OCI-LY3 (cell line): Measurements from ENCODE around the gene LTBP1.

Source experiments
- H2AFZ ChIP-seq: fragments of 200-600, 300-600 bp; shearing (Covaris generic); 2 replicates; pipeline ENCODE4 v1.6.0; 2014; ENCODE audit warnings: antibody characterized with exemption, low read depth, low read length
- H3K27ac ChIP-seq: fragments of 200-600, 300-600 bp; sonication (generic); 2 replicates; pipeline ENCODE4 v1.5.1; 2014; ENCODE audit warnings: mild to moderate bottlenecking, low read length, moderate library complexity, mixed read lengths
- H3K27me3 ChIP-seq: fragments of 200-600, 300-600 bp; sonication (generic); 2 replicates; pipeline ENCODE4 v1.6.1; 2014; ENCODE audit warnings: low read depth, low read length, mixed read lengths
- H3K36me3 ChIP-seq: fragments of 200-600, 300-600 bp; sonication (generic); replicated peaks from 2 replicates; pipeline ENCODE3; 2014; ENCODE audit warnings: low read depth, low read length, mixed read lengths
- H3K4me1 ChIP-seq: fragments of 300-600, 200-600 bp; sonication (generic); 2 replicates; pipeline ENCODE4 v1.6.1; 2014; ENCODE audit warnings: low read length, mixed read lengths
- H3K4me2 ChIP-seq: fragments of 200-600, 300-600 bp; sonication (generic); 2 replicates; pipeline ENCODE4 v1.6.1; 2014; ENCODE audit warnings: low read length, mixed read lengths
- H3K4me3 ChIP-seq: fragments of 300-600, 200-600 bp; sonication (generic); 2 replicates; pipeline ENCODE4 v1.5.1; 2014; ENCODE audit warnings: antibody characterized with exemption, mild to moderate bottlenecking, low read length, moderate library complexity
- H3K79me2 ChIP-seq: fragments of 300-600, 200-600 bp; shearing (Covaris generic); 2 replicates; pipeline ENCODE4 v1.6.1; 2014; ENCODE audit warnings: mild to moderate bottlenecking, low read length, mixed read lengths
- H3K9ac ChIP-seq: fragments of 300-600, 200-600 bp; shearing (Covaris generic); 2 replicates; pipeline ENCODE4 v1.6.0; 2014; ENCODE audit warnings: mild to moderate bottlenecking, low read length, moderate library complexity
- H3K9me3 ChIP-seq: fragments of 200-600, 300-600 bp; shearing (Covaris generic); 2 replicates; pipeline ENCODE4 v1.6.1; 2014; ENCODE audit warnings: low read length, mixed read lengths; ENCODE audit not compliant: insufficient read depth
- H4K20me1 ChIP-seq: fragments of 200-600, 300-600 bp; sonication (generic); 2 replicates; pipeline ENCODE4 v1.6.1; 2016; ENCODE audit warnings: low read length, mixed read lengths; ENCODE audit not compliant: insufficient read depth
- EZH2phosphoT487 ChIP-seq: fragments of 200-600 bp; shearing (Covaris generic); IDR thresholded peaks from 2 replicates; pipeline ENCODE4 v1.6.1; 2018; ENCODE audit warnings: antibody characterized with exemption, mixed run types, low read depth
- TF ChIP-seq, protein P1 (sequence below): fragments of 200-600, 300-600 bp; sonication (generic); IDR thresholded peaks from 2 replicates; pipeline ENCODE4 v1.5.1; 2014; ENCODE audit warnings: antibody characterized with exemption, low read length, low read depth

LTBP1 gene

DNA sequence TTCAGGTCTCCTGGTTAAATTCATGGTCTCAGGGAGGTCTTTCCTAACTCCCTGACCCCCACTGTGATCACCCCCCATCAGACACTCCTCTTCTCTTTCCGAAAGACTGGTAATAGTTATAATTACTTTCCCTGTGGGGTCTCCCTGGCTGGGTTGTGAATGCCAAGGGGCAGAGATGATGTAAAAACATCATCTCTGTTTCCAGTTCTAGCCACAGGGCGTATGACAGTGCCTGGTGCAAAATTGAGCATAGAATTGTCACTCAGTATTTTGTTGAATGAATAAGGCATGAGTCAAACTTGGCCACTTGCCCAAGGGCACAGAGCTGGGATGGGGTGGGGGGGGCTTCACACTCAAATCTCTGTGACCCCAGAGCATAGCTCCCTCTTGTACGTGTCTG is 65.2 kb downstream of the LTBP1 start:
- H3K9me3 ChIP-seq, result no peaks in the 10 kb centered on the region
- no peaks in the 10 kb centered on the region for H3K79me2 ChIP-seq
- H3K36me3 ChIP-seq, result no peaks in the 10 kb centered on the region
- no peaks in the 10 kb centered on the region for H4K20me1 ChIP-seq
- no peaks in the 10 kb centered on the region for H3K27me3 ChIP-seq
- TF ChIP-seq, protein P1, sequence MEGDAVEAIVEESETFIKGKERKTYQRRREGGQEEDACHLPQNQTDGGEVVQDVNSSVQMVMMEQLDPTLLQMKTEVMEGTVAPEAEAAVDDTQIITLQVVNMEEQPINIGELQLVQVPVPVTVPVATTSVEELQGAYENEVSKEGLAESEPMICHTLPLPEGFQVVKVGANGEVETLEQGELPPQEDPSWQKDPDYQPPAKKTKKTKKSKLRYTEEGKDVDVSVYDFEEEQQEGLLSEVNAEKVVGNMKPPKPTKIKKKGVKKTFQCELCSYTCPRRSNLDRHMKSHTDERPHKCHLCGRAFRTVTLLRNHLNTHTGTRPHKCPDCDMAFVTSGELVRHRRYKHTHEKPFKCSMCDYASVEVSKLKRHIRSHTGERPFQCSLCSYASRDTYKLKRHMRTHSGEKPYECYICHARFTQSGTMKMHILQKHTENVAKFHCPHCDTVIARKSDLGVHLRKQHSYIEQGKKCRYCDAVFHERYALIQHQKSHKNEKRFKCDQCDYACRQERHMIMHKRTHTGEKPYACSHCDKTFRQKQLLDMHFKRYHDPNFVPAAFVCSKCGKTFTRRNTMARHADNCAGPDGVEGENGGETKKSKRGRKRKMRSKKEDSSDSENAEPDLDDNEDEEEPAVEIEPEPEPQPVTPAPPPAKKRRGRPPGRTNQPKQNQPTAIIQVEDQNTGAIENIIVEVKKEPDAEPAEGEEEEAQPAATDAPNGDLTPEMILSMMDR, result no peak
- no peak for TF ChIP-seq EZH2phosphoT487
- no peak overlapping the region for H2AFZ ChIP-seq
- H3K9ac ChIP-seq, result no peak overlapping the region
- H3K4me1 ChIP-seq, result no peaks in the 10 kb centered on the region
- H3K27ac ChIP-seq, result no peak overlapping the region
- no peak overlapping the region for H3K4me2 ChIP-seq
- no peak overlapping the region for H3K4me3 ChIP-seq

DNA sequence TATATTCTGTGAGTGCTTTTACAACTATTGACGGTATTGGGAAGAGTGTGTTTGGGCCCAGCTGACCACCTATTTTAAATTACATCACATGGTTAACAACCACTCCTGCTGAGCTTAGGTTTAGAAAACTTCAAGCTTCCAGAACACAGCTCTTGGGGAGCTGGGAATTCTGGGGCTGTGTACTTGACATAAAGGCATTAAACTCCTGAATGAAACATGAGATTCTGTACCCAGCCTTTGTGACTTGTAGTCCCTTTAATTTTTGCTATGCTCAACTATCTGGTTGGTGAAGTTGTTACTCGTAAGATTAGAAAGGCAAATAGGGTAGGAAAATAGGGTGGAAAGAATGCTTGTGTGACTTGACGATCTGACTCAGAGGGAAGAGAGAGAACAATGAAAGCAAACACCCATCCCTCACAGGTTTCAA is 66.9 kb downstream of the LTBP1 start:
- H3K9me3 ChIP-seq, result no peaks in the 10 kb centered on the region
- no peak overlapping the region for H3K4me2 ChIP-seq
- no peaks in the 10 kb centered on the region for H3K79me2 ChIP-seq
- H4K20me1 ChIP-seq, result no peaks in the 10 kb centered on the region
- no peak for TF ChIP-seq EZH2phosphoT487
- TF ChIP-seq, protein P1, result no peak
- no peak overlapping the region for H3K9ac ChIP-seq
- H3K27ac ChIP-seq, result no peak overlapping the region
- H3K36me3 ChIP-seq, result no peaks in the 10 kb centered on the region
- H3K4me1 ChIP-seq, result no peaks in the 10 kb centered on the region
- no peak overlapping the region for H3K4me3 ChIP-seq
- no peaks in the 10 kb centered on the region for H3K27me3 ChIP-seq
- H2AFZ ChIP-seq, result no peak overlapping the region

DNA sequence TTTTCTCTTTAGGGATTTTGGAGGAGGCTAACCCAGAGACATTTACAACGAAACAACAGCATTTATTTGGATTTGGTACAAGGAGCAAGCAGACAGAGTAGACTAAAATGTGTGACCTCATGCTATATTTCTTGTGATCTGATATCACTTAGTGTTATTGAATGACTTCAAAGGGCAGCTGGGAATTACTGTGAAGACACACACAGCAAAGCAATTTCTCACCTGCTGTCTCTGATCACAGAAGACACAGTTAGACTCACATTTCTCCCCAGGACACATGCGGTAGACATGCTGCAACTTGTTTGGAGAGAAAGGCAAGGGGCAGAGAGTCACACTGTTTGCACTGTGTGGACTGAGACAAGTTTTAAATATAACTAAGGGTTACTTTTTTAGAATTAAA is 67.5 kb downstream of the LTBP1 start:
- no peak for TF ChIP-seq EZH2phosphoT487
- TF ChIP-seq, protein P1, result no peak
- Histone ChIP-seq H3K9ac (no peak overlapping the region), H3K36me3 (no peaks in the 10 kb centered on the region), H3K27ac (no peak overlapping the region), H3K9me3 (no peaks in the 10 kb centered on the region), H3K4me1 (no peaks in the 10 kb centered on the region), H2AFZ (no peak overlapping the region), H3K27me3 (no peaks in the 10 kb centered on the region), H4K20me1 (no peaks in the 10 kb centered on the region), H3K79me2 (no peaks in the 10 kb centered on the region), H3K4me3 (no peak overlapping the region), H3K4me2 (no peak overlapping the region)

DNA sequence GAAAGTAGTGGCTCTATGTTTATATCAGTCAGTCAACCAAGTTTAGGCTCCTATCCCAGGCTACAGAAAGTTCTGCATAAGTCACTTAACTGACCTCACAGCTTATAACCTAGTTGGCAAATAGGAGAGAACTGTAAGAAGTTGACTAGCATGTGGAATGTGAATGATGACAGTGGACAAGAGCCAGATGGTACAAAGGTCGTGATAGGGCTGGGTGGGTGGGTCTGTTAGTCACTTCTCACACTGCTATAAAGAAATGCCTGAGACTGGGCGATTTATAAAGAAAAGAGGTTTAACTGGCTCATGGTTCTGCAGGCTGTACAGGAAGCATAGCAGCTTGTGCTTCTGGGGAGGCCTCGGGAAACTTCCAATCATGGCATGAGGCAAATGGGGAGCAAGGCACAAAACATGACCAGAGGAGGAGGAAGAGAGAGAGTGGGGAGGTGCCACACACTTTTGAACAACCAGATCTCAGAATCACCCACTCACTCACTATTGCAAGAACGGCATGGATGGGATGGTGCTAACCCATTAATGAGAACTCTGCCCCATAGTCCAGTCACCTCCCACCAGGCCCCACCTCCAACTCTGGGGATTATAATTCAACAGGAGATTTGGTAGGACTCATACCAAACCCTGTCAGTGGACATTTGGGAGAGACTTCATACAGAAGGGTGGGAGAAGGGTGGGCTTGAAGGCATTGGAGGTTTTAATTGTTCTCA is 68.8 kb downstream of the LTBP1 start:
- no peaks in the 10 kb centered on the region for H3K9me3 ChIP-seq
- H3K4me1 ChIP-seq, result no peaks in the 10 kb centered on the region
- H3K79me2 ChIP-seq, result no peaks in the 10 kb centered on the region
- H3K27me3 ChIP-seq, result no peaks in the 10 kb centered on the region
- H3K4me2 ChIP-seq, result no peak overlapping the region
- H3K4me3 ChIP-seq, result no peak overlapping the region
- no peak for TF ChIP-seq EZH2phosphoT487
- TF ChIP-seq, protein P1, result no peak
- H3K9ac ChIP-seq, result no peak overlapping the region
- H4K20me1 ChIP-seq, result no peaks in the 10 kb centered on the region
- no peak overlapping the region for H3K27ac ChIP-seq
- no peak overlapping the region for H2AFZ ChIP-seq
- no peaks in the 10 kb centered on the region for H3K36me3 ChIP-seq
